ENCODE results near the gene CCM2.
A peak's percentile ranks its signal among the peaks of the same experiment; 100 is the strongest.

The CCM2 gene

GRCh38 chr7:45000093-45001032, at the start of gene CCM2:
TSS of gene CCM2 (plus strand) at chr7:45000201. CDS start at chr7:45000334, 133 bp downstream.
- TF ChIP-seq, protein P1, sequence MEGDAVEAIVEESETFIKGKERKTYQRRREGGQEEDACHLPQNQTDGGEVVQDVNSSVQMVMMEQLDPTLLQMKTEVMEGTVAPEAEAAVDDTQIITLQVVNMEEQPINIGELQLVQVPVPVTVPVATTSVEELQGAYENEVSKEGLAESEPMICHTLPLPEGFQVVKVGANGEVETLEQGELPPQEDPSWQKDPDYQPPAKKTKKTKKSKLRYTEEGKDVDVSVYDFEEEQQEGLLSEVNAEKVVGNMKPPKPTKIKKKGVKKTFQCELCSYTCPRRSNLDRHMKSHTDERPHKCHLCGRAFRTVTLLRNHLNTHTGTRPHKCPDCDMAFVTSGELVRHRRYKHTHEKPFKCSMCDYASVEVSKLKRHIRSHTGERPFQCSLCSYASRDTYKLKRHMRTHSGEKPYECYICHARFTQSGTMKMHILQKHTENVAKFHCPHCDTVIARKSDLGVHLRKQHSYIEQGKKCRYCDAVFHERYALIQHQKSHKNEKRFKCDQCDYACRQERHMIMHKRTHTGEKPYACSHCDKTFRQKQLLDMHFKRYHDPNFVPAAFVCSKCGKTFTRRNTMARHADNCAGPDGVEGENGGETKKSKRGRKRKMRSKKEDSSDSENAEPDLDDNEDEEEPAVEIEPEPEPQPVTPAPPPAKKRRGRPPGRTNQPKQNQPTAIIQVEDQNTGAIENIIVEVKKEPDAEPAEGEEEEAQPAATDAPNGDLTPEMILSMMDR (IDR thresholded peaks at IDR 0.05; ENCODE audit: low read length, missing control alignments) = no peak
- H3K4me3 ChIP-seq (replicated peaks; ENCODE audit: low read depth, low read length) = peak within 1 kb of the TSS; percentile 77
- DNase-seq (ENCODE audit: low read depth) = peak; percentile 51

DNA sequence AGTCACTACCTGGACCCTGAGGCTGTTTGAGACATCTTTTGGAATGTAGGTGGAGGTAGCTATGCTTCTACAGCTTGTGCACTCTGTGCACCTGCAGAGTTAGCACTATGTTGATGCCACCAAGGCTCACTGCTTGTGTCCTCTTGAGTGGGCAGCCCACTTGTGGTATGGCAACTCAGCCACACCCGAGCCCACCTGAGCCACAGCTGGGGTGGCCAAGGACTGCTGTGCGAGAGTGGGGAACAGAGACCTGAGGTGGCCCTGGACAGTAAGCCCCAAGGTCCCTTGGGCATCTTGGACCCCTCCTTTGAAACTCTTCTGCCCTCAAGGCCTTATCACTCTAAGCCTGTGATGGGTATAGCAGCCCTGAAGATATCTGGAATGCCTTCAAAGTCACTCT, 46.8 kb upstream of the CCM2 start:
- no peak overlapping the region for H3K4me3 ChIP-seq (replicated peaks; ENCODE audit: low read depth, low read length)
- TF ChIP-seq, protein P1 (IDR thresholded peaks at IDR 0.05; ENCODE audit: low read length, missing control alignments) = no peak
- no peak for DNase-seq (ENCODE audit: low read depth)

GRCh38 chr7:44955733-44956132, 44.3 kb upstream of the CCM2 start:
- H3K4me3 ChIP-seq (replicated peaks; ENCODE audit: low read depth, low read length) = no peak overlapping the region
- TF ChIP-seq, protein P1 (IDR thresholded peaks at IDR 0.05; ENCODE audit: low read length, missing control alignments) = no peak
- DNase-seq (ENCODE audit: low read depth) = peak; percentile 10

DNA sequence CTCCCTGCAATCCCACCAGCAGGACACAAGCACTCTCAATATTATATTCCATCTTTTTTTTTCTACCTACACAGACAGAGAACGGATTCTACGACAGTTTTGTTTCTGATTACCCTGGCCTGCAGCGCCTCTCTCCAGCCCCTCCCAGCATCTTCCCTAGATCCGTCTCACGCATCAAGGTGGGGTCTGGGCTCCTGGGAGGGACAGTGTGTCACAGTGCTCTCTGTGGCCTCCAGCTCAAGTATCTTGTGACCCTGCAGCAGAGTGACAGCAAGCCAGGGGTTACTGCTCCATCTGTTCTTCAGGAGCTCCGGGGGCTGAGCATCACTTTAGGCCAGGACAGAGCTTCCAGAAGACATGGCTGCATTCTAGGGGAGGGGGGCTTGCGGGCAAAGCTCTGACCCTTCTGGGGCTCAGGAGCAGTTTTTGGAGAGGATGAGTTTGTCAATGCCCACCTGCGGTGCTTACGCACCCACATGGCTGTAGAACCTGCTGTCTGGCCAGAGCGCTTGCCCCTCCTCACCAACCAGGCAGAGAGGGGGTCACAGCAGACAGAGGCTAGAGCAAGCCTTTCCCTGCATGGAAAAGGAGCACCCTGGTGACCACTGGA, 43.7 kb upstream of the CCM2 start:
- DNase-seq (ENCODE audit: low read depth) = no peak
- no peak overlapping the region for H3K4me3 ChIP-seq (replicated peaks; ENCODE audit: low read depth, low read length)
- TF ChIP-seq, protein P1 (IDR thresholded peaks at IDR 0.05; ENCODE audit: low read length, missing control alignments) = no peak

DNA sequence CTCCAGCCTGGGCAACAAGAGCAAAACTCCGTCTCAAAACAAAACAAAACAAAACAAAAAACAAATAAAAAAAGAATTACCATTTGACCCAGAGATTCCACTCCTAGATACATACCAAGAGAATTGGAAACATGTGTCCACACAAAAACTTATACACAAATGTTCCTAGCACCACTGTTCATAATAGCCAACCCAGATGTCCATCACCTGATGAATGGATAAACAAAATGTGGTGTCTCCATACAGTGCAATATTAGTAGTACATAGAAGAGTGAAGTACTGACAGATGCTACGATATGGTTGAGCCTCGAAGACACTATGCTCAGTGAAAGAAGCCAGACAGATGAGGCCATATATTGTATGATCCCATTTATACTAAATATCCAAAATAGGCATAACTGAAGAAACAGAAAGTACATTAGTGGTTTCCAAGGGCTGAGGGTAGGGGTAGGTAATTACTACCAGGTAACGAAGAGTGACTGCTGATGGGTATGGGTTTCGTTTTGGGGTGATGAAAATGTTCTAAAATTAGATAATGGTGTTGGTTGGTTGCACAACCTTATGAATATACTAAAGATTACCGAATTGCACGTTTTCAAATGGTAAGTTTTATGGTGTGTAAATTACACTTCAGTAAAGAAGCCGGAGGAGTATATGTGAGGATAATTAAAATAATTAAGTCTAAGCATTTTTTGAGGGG, 41.2 kb upstream of the CCM2 start:
- no peak for DNase-seq (ENCODE audit: low read depth)
- H3K4me3 ChIP-seq (replicated peaks; ENCODE audit: low read depth, low read length) = no peak overlapping the region
- TF ChIP-seq, protein P1 (IDR thresholded peaks at IDR 0.05; ENCODE audit: low read length, missing control alignments) = no peak

GRCh38 chr7:44959433-44959951, 40.5 kb upstream of the CCM2 start:
- no peak for DNase-seq (ENCODE audit: low read depth)

More at GRCh38 chr7:44959433-44959951, 40.5 kb upstream of the CCM2 start:
- TF ChIP-seq, protein P1 (IDR thresholded peaks at IDR 0.05; ENCODE audit: low read length, missing control alignments) = no peak
- H3K4me3 ChIP-seq (replicated peaks; ENCODE audit: low read depth, low read length) = no peak overlapping the region
